HepG2 (cell line): ENCODE results near the gene HMBS. TPM values are rescaled to one million over a fixed set of nuclear protein-coding genes. Genes with fewer than 3 reads are reported as not detected.

Experiments used
- NFAT5 ChIP-seq: sonication (generic); formaldehyde crosslinking; IDR thresholded peaks from 2 replicates; pipeline ENCODE4 v1.4.0; 2020; ENCODE audit warnings: missing genetic modification reagents
- REST ChIP-seq, 2 experiments: IDR thresholded peaks; 2 replicates each; pipeline ENCODE4 v1.6.1; 2011 to 2012; ENCODE audit warnings: low read length in 2 of 2, borderline replicate concordance in 1 of 2, low read depth in 1 of 2, mild to moderate bottlenecking in 1 of 2, moderate library complexity in 1 of 2
- SALL1 ChIP-seq: sonication (generic); formaldehyde crosslinking; IDR thresholded peaks from 2 replicates; pipeline ENCODE4 v1.8.0; 2022; ENCODE audit warnings: mild to moderate bottlenecking, missing genetic modification reagents
- TAF1 ChIP-seq: sonication (generic); formaldehyde crosslinking; IDR thresholded peaks from 2 replicates; pipeline ENCODE4 v1.4.0; 2020; ENCODE audit warnings: missing genetic modification reagents
- ZNF264 ChIP-seq: sonication (generic); formaldehyde crosslinking; IDR thresholded peaks from 2 replicates; pipeline ENCODE4 v1.4.0; 2020; ENCODE audit warnings: missing genetic modification reagents
- ZNF30 ChIP-seq: sonication (generic); formaldehyde crosslinking; IDR thresholded peaks from 2 replicates; pipeline ENCODE4 v1.5.0; 2020; ENCODE audit warnings: mild to moderate bottlenecking, missing genetic modification reagents
- ZNF510 ChIP-seq: sonication (generic); formaldehyde crosslinking; IDR thresholded peaks from 2 replicates; pipeline ENCODE4 v1.4.0; 2020; ENCODE audit warnings: low read depth, mild to moderate bottlenecking, missing genetic modification reagents
- ZNF703 ChIP-seq: sonication (generic); formaldehyde crosslinking; IDR thresholded peaks from 2 replicates; pipeline ENCODE4 v1.5.1; 2020; ENCODE audit warnings: missing genetic modification reagents, mild to moderate bottlenecking, moderate library complexity, borderline replicate concordance
- ZNF746 ChIP-seq: sonication (generic); formaldehyde crosslinking; IDR thresholded peaks from 2 replicates; pipeline ENCODE4 v1.8.0; 2022; ENCODE audit warnings: mild to moderate bottlenecking, missing genetic modification reagents
- ZNF768 ChIP-seq: sonication (generic); formaldehyde crosslinking; IDR thresholded peaks from 2 replicates; pipeline ENCODE4 v1.4.0; 2020; ENCODE audit warnings: missing genetic modification reagents
- ZNF773 ChIP-seq: sonication (generic); formaldehyde crosslinking; IDR thresholded peaks from 2 replicates; pipeline ENCODE4 v1.4.0; 2020; ENCODE audit warnings: missing genetic modification reagents, borderline replicate concordance
- ZNF883 ChIP-seq: sonication (generic); formaldehyde crosslinking; IDR thresholded peaks from 2 replicates; pipeline ENCODE4 v1.5.1; 2020; ENCODE audit warnings: mild to moderate bottlenecking, missing genetic modification reagents; ENCODE audit errors: not compliant biosample characterization
- polyA plus RNA-seq, 8 experiments: library from polyadenylated mRNA; depleted of rRNA in 3 of 8; stranded (reverse) in 7 of 8; unstranded in 1 of 8; fragments of >200 nt; fragmentation: Illumina TruSeq in 4 of 8; extraction: Trizol in 4 of 8; gene quantifications; 2 replicates each; pipeline versions ENCODE4 v1.2.1 to v1.2.3, GENCODE V29; 2011 to 2016; ENCODE audit warnings: low read depth in 4 of 8, missing spikeins in 1 of 8, mixed read lengths in 1 of 8; ENCODE audit not compliant: insufficient read depth in 1 of 8
- total RNA-seq, 5 experiments: library from RNA; depleted of rRNA; stranded (reverse); fragments of >200 nt; fragmentation: Illumina TruSeq; extraction: Trizol; gene quantifications; 2 replicates each; pipeline ENCODE4 v1.2.3, GENCODE V29; 2016; ENCODE audit warnings: low read depth in 1 of 5

HMBS gene
- total and polyA plus RNA-seq, 2 of the 13 experiments (the other 11 are each of a cell fraction or from before 2014, with no cell fraction given), result 9.4 to 46.9 TPM

- TF ChIP-seq ZNF768 (CRISPR knock-in tag) (peak; percentile 46; the same call in 1 of the 2 replicates), ZNF30 (no peak), ZNF510 (peak; percentile 58; the same call in 1 of the 2 replicates), SALL1 (peak; percentile 7; the same call in 1 of the 2 replicates), REST (IDR thresholded peaks at IDR 0.05; ENCODE audit: borderline replicate concordance in 1 of 2, low read depth in 1 of 2, low read length in 2 of 2) (no peak), ZNF264 (CRISPR knock-in tag) (no peak), NFAT5 (0 out of 2 replicates have a peak, but pooled peaks have one; percentile 20), ZNF773 (CRISPR knock-in tag) (no peak), ZNF703 (CRISPR knock-in tag) (no peak), ZNF746 (CRISPR knock-in tag) (0 out of 2 replicates have a peak, but pooled peaks have one; percentile 29), TAF1 (CRISPR knock-in tag) (no peak; the same call in 1 of the 2 replicates), ZNF883 (CRISPR knock-in tag) (peak; percentile 57)
Observed at GRCh38 chr11:119100994-119101758, 16.5 kb downstream of the HMBS start (continued).
